OCI-LY3 (cell line): ENCODE results near the gene TNF.

Source experiments
- H2AFZ ChIP-seq: fragments of 200-600, 300-600 bp; shearing (Covaris generic); 2 replicates; pipeline ENCODE4 v1.6.0; 2014; ENCODE audit warnings: antibody characterized with exemption, low read depth, low read length
- H3K27ac ChIP-seq: fragments of 200-600, 300-600 bp; sonication (generic); 2 replicates; pipeline ENCODE4 v1.5.1; 2014; ENCODE audit warnings: mild to moderate bottlenecking, low read length, moderate library complexity, mixed read lengths
- H3K27me3 ChIP-seq: fragments of 200-600, 300-600 bp; sonication (generic); 2 replicates; pipeline ENCODE4 v1.6.1; 2014; ENCODE audit warnings: low read depth, low read length, mixed read lengths
- H3K36me3 ChIP-seq: fragments of 200-600, 300-600 bp; sonication (generic); replicated peaks from 2 replicates; pipeline ENCODE3; 2014; ENCODE audit warnings: low read depth, low read length, mixed read lengths
- H3K4me1 ChIP-seq: fragments of 300-600, 200-600 bp; sonication (generic); 2 replicates; pipeline ENCODE4 v1.6.1; 2014; ENCODE audit warnings: low read length, mixed read lengths
- H3K4me2 ChIP-seq: fragments of 200-600, 300-600 bp; sonication (generic); 2 replicates; pipeline ENCODE4 v1.6.1; 2014; ENCODE audit warnings: low read length, mixed read lengths
- H3K4me3 ChIP-seq: fragments of 300-600, 200-600 bp; sonication (generic); 2 replicates; pipeline ENCODE4 v1.5.1; 2014; ENCODE audit warnings: antibody characterized with exemption, mild to moderate bottlenecking, low read length, moderate library complexity
- H3K79me2 ChIP-seq: fragments of 300-600, 200-600 bp; shearing (Covaris generic); 2 replicates; pipeline ENCODE4 v1.6.1; 2014; ENCODE audit warnings: mild to moderate bottlenecking, low read length, mixed read lengths
- H3K9ac ChIP-seq: fragments of 300-600, 200-600 bp; shearing (Covaris generic); 2 replicates; pipeline ENCODE4 v1.6.0; 2014; ENCODE audit warnings: mild to moderate bottlenecking, low read length, moderate library complexity
- H3K9me3 ChIP-seq: fragments of 200-600, 300-600 bp; shearing (Covaris generic); 2 replicates; pipeline ENCODE4 v1.6.1; 2014; ENCODE audit warnings: low read length, mixed read lengths; ENCODE audit not compliant: insufficient read depth
- H4K20me1 ChIP-seq: fragments of 200-600, 300-600 bp; sonication (generic); 2 replicates; pipeline ENCODE4 v1.6.1; 2016; ENCODE audit warnings: low read length, mixed read lengths; ENCODE audit not compliant: insufficient read depth
- EZH2phosphoT487 ChIP-seq: fragments of 200-600 bp; shearing (Covaris generic); IDR thresholded peaks from 2 replicates; pipeline ENCODE4 v1.6.1; 2018; ENCODE audit warnings: antibody characterized with exemption, mixed run types, low read depth
- TF ChIP-seq, protein P1 (sequence below): fragments of 200-600, 300-600 bp; sonication (generic); IDR thresholded peaks from 2 replicates; pipeline ENCODE4 v1.5.1; 2014; ENCODE audit warnings: antibody characterized with exemption, low read length, low read depth

TNF gene

DNA sequence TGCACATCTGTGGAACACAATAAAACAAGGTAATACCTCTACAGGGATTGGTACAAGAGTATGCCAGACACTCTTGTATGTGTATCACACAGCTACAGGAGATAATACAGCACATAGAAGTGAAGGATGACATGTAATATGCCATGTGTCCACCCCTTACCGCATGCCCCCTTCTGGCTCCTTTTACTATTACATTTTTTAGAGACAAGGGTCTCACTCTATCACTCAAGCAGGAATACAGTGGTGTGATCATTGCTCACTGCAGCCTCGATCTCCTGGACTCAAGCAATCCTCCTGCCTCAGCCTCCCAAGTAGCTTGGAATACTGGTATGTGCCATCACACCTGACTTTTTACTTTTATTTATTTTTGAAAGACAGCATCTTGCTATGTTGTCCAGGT lies 21.6 kb downstream of the TNF start:
- Histone ChIP-seq H3K4me2 (no peak overlapping the region), H3K27ac (no peak overlapping the region), H3K4me3 (no peak overlapping the region), H3K36me3 (no peaks in the 10 kb centered on the region), H4K20me1 (no peaks in the 10 kb centered on the region), H2AFZ (no peak overlapping the region), H3K9ac (no peak overlapping the region), H3K79me2 (no peaks in the 10 kb centered on the region), H3K4me1 (no peaks in the 10 kb centered on the region), H3K9me3 (no peaks in the 10 kb centered on the region), H3K27me3 (no peaks in the 10 kb centered on the region)
- TF ChIP-seq, protein P1, sequence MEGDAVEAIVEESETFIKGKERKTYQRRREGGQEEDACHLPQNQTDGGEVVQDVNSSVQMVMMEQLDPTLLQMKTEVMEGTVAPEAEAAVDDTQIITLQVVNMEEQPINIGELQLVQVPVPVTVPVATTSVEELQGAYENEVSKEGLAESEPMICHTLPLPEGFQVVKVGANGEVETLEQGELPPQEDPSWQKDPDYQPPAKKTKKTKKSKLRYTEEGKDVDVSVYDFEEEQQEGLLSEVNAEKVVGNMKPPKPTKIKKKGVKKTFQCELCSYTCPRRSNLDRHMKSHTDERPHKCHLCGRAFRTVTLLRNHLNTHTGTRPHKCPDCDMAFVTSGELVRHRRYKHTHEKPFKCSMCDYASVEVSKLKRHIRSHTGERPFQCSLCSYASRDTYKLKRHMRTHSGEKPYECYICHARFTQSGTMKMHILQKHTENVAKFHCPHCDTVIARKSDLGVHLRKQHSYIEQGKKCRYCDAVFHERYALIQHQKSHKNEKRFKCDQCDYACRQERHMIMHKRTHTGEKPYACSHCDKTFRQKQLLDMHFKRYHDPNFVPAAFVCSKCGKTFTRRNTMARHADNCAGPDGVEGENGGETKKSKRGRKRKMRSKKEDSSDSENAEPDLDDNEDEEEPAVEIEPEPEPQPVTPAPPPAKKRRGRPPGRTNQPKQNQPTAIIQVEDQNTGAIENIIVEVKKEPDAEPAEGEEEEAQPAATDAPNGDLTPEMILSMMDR: peak; percentile 40
- no peak for TF ChIP-seq EZH2phosphoT487

DNA sequence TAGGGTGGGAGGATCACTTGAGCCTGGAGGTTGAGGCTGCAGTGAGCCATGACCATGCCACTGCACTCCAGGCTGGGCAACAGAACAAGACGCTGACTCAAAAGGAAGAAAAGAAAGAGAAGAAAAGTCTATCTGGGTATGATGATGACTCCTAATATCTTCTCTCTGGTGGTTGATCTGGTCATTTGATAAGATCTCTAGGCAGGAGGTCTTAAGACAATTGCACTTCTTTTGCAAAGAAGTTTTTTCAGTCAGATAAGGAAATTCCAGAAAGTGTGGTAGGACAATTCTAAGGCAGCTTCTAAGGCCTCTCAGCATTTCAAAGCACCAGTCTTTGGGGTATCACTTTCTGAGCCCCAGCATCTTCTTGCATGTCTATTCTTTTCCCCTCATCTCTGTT lies 32.0 kb downstream of the TNF start:
- Histone ChIP-seq H3K9ac (no peak overlapping the region), H3K27ac (no peak overlapping the region), H4K20me1 (no peaks in the 10 kb centered on the region), H3K9me3 (no peaks in the 10 kb centered on the region), H3K27me3 (no peaks in the 10 kb centered on the region), H3K36me3 (no peaks in the 10 kb centered on the region), H3K79me2 (no peaks in the 10 kb centered on the region), H3K4me3 (no peak overlapping the region), H2AFZ (no peak overlapping the region), H3K4me2 (no peak overlapping the region), H3K4me1 (no peaks in the 10 kb centered on the region)
- no peak for TF ChIP-seq EZH2phosphoT487
- TF ChIP-seq, protein P1: no peak

DNA sequence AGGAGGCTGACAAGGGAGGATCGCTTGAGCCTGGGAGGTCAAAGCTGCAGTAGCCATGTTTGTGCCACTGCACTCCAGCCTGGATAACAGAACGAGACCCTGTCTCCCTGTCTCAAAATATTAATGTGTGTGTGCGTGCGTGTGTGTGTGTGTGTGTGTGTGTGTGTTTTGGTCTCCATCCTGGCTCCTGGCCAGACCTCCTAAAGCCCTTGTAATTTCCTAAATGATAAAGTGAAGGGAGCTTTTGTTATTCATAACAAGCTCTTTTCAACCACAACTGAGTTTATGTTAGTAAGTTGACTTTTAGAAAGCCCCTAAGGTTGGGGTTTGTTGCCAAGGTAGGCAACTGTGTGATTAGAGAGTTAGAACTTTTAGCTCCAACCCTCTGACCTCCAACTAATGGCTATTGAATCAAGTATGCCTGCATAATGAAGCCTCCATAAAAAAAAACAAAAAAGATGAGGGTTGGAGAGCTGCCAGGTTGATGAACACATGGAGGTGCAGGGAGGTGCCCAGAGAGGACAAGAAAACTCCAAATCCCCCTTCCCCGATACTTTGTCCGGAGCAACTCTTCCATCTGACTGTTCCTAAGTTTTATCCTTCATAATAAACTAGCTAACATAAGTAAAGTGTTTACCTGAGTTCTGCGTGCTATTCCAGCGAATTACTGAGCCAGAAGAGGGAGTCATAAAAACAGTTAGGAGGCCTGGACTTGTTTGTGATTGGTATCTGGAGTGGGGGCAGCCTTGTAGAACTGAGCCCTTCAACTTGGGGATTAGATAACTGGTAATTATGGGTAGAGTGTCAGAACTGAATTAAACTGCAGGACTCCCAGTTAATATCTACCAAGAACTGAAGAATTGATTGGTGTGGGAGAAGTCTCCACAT lies 34.4 kb downstream of the TNF start:
- H3K4me3 ChIP-seq: no peak overlapping the region
- H3K27me3 ChIP-seq: no peaks in the 10 kb centered on the region
- no peaks in the 10 kb centered on the region for H3K9me3 ChIP-seq
- H4K20me1 ChIP-seq: no peaks in the 10 kb centered on the region
- no peak overlapping the region for H3K4me2 ChIP-seq
- no peak overlapping the region for H3K27ac ChIP-seq
- H3K36me3 ChIP-seq: no peaks in the 10 kb centered on the region
- no peaks in the 10 kb centered on the region for H3K79me2 ChIP-seq
- H3K4me1 ChIP-seq: peaks cover 8% of the 10 kb centered on the region
- H3K9ac ChIP-seq: no peak overlapping the region
- H2AFZ ChIP-seq: no peak overlapping the region
- TF ChIP-seq, protein P1: no peak

DNA sequence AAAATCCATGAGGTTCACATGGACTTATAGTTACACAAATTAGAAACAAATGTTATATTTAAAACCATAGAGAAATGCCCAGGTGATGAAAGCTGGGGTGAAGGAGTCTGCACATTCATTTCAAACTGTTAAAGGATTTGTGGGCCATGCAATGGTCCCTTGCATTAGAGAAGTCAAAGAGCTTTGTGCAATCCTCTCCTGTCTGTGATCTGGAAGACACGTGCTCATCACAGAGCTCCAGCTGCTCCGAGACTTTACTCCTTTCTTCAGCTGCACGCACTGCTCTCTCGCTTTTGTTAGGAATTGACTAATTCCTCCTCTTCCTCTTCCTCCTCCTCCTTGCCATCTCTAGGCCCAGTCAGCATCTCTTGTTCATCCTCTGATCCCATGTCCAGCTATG lies 35.6 kb downstream of the TNF start:
- Histone ChIP-seq H3K27ac (no peak overlapping the region), H2AFZ (no peak overlapping the region), H4K20me1 (no peaks in the 10 kb centered on the region), H3K9me3 (no peaks in the 10 kb centered on the region), H3K79me2 (no peaks in the 10 kb centered on the region), H3K27me3 (no peaks in the 10 kb centered on the region), H3K9ac (no peak overlapping the region), H3K4me2 (no peak overlapping the region), H3K4me1 (peaks cover 15% of the 10 kb centered on the region), H3K4me3 (no peak overlapping the region), H3K36me3 (no peaks in the 10 kb centered on the region)
- TF ChIP-seq, protein P1: no peak
- no peak for TF ChIP-seq EZH2phosphoT487
